Measurements from ENCODE around the gene PRKACA. TPM values are rescaled to one million over a fixed set of nuclear protein-coding genes. Genes with fewer than 3 reads are reported as not detected.
A peak's percentile ranks its signal among the peaks of the same experiment; 100 is the strongest.

PRKACA gene
- polyA plus RNA-seq, 1 experiment = 17.9 TPM

- ChIA-PET POLR2A (no interaction called here), CTCF (interaction anchor here (2.5 kb wide), 1 partner anchor 207 kb away, joined by 12 read pairs; no protein-coding TSS in a partner anchor)
- no peak for DNase-seq (ENCODE audit: low read depth, low spot score)
- Histone ChIP-seq H3K4me3 (ENCODE audit: low read depth, low read length) (no peak overlapping the region), H3K9me3 (ENCODE audit: control insufficient read depth, insufficient read depth, low read length) (no peaks in the 10 kb centered on the region; the same call in 1 of the 2 replicates), H3K27me3 (ENCODE audit: control insufficient read depth, insufficient read depth, low read length) (no peaks in the 10 kb centered on the region), H3K27ac (ENCODE audit: low read depth, low read length) (no peak overlapping the region)
- TF ChIP-seq CTCF (IDR thresholded peaks at IDR 0.05; ENCODE audit: low read depth, low read length) = no peak
Observed at GRCh38 chr19:14141041-14141440, 23.5 kb upstream of the PRKACA start.

GRCh38 chr19:14139944-14140343, 22.4 kb upstream of the PRKACA start:
- CTCF ChIA-PET = interaction anchor here (1.0 to 2.5 kb wide), 2 partner anchors 16 to 209 kb away, joined by 3 to 12 read pairs; no protein-coding TSS in a partner anchor
- POLR2A ChIA-PET = no interaction called here
- DNase-seq (ENCODE audit: low read depth, low spot score) = no peak

GRCh38 chr19:14138576-14139265, 21.2 kb upstream of the PRKACA start:
- no peaks in the 10 kb centered on the region; the same call in 1 of the 2 replicates for H3K9me3 ChIP-seq (ENCODE audit: control insufficient read depth, insufficient read depth, low read length)
- no peaks in the 10 kb centered on the region for H3K27me3 ChIP-seq (ENCODE audit: control insufficient read depth, insufficient read depth, low read length)
- H3K27ac ChIP-seq (ENCODE audit: low read depth, low read length) = peak overlapping the region; percentile 77
- ChIA-PET POLR2A (no interaction called here), CTCF (interaction anchor here (0.6 to 2.7 kb wide), 5 partner anchors 9 to 326 kb away, joined by 3 to 41 read pairs (median 5); no protein-coding TSS in a partner anchor)
- no peak overlapping the region for H3K4me3 ChIP-seq (ENCODE audit: low read depth, low read length)
- DNase-seq (ENCODE audit: low read depth, low spot score) = no peak
- no peak for TF ChIP-seq CTCF (IDR thresholded peaks at IDR 0.05; ENCODE audit: low read depth, low read length)

More at GRCh38 chr19:14139944-14140343, 22.4 kb upstream of the PRKACA start:
- Histone ChIP-seq H3K9me3 (ENCODE audit: control insufficient read depth, insufficient read depth, low read length) (no peaks in the 10 kb centered on the region; the same call in 1 of the 2 replicates), H3K27ac (ENCODE audit: low read depth, low read length) (no peak overlapping the region), H3K4me3 (ENCODE audit: low read depth, low read length) (no peak overlapping the region), H3K27me3 (ENCODE audit: control insufficient read depth, insufficient read depth, low read length) (no peaks in the 10 kb centered on the region)
- TF ChIP-seq CTCF (IDR thresholded peaks at IDR 0.05; ENCODE audit: low read depth, low read length) = no peak

GRCh38 chr19:14136509-14137281, 19.1 kb upstream of the PRKACA start, which contains the start of gene ASF1B:
Gene ASF1B (minus strand): TSS chr19:14136589. CDS start chr19:14136456, 133 bp downstream.
- H3K4me3 ChIP-seq (ENCODE audit: low read depth, low read length) = peak within 1 kb of the TSS; percentile 79
- POLR2A ChIA-PET = interaction anchor here (0.6 to 1.8 kb wide), 18 partner anchors 8 to 395 kb away, joined by 3 to 6 read pairs (median 3); partner anchors contain the start of genes ADGRE5, DDX39A, DNAJB1 and PRKACA

More at GRCh38 chr19:14136509-14137281, 19.1 kb upstream of the PRKACA start, which contains the start of gene ASF1B:
- H3K27ac ChIP-seq (ENCODE audit: low read depth, low read length) = peak within 1 kb of the TSS; percentile 87
- TF ChIP-seq CTCF (IDR thresholded peaks at IDR 0.05; ENCODE audit: low read depth, low read length) = peak; percentile 73
- DNase-seq (ENCODE audit: low read depth, low spot score) = peak; percentile 100
- H3K27me3 ChIP-seq (ENCODE audit: control insufficient read depth, insufficient read depth, low read length) = no peaks in the 10 kb centered on the region
- no peaks in the 10 kb centered on the region; the same call in 1 of the 2 replicates for H3K9me3 ChIP-seq (ENCODE audit: control insufficient read depth, insufficient read depth, low read length)
- CTCF ChIA-PET = interaction anchor here (0.5 to 2.7 kb wide), 59 partner anchors 9 to 423 kb away, joined by 3 to 41 read pairs (median 5); partner anchors contain the start of genes ADGRE5, DDX39A, PKN1 and PTGER1
